GM21367 (cell line): ENCODE data around the gene SUPV3L1.
"Not testable (repeated sequence)": the region's sequence is repeated elsewhere in the genome, so short reads cannot be mapped to it uniquely, and the experiment has no call there.

ENCODE experiments used
- ATAC-seq: cut with Tn5 transposase; IDR thresholded peaks from one replicate; pipeline ENCODE4 v1.9.1; 2021; ENCODE audit not compliant: unreplicated experiment

SUPV3L1 gene

DNA sequence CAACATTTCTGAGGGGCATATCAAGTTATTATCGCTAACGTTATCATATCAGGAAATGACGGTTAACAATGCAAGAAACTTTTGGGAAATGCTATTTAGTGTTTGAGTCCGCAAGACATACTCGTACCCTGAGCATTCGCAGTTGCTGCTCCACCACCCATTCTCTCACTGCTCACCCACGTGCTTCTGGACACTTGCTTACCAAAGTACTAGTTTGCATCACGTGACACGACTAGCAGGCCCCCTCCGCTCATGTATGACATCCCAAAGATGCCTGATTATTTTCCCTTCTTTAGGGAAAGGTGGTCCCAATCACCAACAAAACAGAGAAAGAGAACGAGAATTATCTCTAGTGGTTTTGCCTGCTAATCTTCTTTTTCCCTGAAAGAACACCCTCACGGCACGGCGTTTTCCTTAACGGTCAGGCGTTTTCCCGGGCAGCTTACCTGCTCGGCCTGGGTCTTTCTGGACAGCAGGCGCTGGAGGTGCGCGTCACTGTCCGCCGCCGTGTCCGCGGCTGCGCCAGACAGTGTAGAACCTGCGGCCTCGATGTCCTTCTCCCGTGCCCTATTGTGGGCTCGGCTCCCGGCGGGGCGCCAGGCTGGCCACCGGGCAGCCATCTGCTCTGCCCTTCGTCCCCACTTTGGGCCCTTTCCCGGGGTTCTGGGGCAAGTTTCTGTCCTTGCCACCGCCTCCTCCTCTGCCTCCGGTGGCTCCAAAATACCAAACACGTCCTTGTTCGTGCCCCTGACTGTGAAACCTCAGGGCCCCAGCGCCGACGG lies at the start of gene SUPV3L1:
Gene SUPV3L1, plus strand, starts transcription at position 492 of the 782 bp plus-strand sequence. Its CDS starts 58 bp downstream, at position 550.
- ATAC-seq: peak; percentile 75

DNA sequence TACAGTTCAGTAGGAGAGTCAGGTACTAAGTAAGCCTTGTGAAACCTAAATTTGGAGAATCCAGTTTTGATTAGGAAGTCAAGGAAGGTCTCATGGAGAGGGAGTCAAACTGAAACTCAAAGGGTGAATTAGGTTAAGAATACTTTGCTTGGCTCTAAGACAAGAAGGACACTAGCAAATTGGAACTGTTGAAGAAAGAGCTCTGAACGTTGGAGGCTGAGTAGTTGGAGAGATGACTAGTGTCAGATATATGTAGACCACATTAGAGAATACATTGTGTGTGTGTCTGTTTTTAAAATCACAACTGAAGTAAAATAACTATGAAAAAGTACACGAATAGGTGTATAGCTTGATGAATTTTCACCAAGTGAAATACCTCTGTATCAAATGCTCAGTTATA lies 49.8 kb upstream of the SUPV3L1 start:
- ATAC-seq: no peak

- no peak for ATAC-seq
Observed at GRCh38 chr10:69139961-69140360, 40.1 kb upstream of the SUPV3L1 start.

DNA sequence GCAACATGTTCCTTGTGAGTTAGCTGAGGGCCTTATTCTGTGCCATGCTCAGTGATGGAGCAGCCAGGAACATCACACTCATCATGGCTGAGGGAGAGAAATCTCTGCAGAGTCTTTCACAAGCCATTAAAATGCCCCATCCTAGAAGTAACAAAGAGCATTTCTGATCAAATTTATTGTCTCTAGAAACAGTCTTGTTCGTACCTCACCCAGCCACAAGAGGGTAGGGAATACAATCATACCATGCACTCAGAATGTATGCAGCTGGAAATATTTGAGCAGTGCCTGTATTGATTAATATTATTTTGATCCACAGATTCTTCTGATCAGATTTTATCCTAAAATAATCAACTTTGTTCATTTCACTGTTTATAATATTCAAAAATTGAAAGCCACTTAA lies 38.7 kb upstream of the SUPV3L1 start:
- no peak for ATAC-seq

- ATAC-seq: not testable (repeated sequence)
Observed at GRCh38 chr10:69142074-69142473, 38.0 kb upstream of the SUPV3L1 start.

DNA sequence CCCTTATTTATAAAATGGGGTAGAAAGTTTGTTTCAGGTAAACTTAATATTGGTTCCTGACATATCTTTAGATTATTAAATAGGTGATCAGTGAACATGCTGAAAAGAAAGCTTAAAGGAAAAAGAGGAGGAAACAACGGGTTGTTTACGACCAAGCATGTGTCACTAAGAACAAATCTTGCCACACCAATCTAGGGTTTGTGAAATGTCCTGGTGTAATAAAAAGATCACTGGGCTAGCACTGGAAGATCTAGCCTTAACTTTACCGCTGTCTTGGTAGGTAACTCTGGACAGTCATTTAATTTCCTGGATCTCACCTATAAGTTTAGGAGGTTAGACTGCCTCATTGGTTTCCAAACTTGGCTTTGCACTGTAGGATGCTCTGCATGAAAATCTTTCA lies 37.1 kb upstream of the SUPV3L1 start:
- no peak for ATAC-seq

- no peak for ATAC-seq
Observed at GRCh38 chr10:69145329-69145728, 34.7 kb upstream of the SUPV3L1 start.

DNA sequence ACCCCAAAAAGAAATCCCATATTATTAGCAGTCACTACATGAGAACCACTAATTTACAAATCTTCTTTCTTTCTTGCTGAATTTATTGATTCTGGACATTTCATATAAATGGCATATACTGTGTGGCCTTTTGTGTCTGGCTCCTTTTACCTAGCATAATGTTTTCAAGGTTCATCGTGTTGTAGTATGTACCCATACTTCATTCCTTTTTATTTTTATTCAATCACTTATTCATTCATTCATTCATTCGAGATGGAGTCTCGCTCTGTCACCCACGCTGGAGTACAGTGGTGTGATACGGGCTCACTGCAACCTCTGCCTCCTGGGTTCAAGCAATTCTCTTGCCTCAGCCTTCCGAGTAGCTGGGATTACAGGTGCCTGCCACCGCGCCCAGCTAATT lies 34.2 kb upstream of the SUPV3L1 start:
- no peak for ATAC-seq

DNA sequence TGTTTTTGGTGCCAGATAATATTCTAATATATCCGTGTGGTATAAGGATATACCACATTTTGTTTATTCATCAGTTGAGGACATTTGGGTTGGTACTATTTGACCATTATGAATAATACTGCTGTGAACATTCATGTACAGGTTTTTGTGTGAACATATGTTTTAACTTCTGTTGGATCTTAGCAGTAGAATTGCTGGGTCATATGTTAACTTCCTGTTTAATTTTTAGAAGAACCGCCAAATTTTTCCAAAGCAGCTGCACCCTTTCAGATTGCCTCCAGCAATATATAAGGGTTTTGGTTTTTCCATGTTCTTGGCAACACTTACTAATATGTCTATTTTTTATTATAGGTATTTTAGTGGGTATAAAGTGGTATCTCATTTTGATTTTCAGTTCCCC lies 33.3 kb upstream of the SUPV3L1 start:
- no peak for ATAC-seq

GRCh38 chr10:69151984-69152383 lies 28.1 kb upstream of the SUPV3L1 start:
- ATAC-seq: no peak

- ATAC-seq: no peak
Observed at GRCh38 chr10:69153227-69153626, 26.8 kb upstream of the SUPV3L1 start.

- no peak for ATAC-seq
Observed at GRCh38 chr10:69160809-69161241, 19.2 kb upstream of the SUPV3L1 start.

DNA sequence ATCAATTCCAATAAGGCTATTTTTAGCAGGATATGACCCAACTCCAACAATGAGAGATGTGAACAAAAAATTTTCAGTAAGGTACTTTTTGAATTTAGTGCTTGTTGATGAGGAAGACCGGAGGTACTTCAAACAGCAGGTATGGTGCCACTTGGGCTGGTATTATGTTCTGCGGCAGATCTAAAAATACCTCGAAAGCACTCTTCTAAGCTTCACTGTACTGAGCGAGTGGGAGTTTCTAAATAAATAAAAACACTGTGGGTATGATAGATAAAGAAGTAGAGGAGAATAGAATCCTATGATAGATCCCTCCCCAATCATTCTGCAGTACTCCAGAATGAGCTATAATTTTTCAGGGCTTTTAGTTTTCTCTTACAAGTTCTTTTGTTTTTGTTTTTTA lies 11.5 kb upstream of the SUPV3L1 start:
- ATAC-seq: no peak

DNA sequence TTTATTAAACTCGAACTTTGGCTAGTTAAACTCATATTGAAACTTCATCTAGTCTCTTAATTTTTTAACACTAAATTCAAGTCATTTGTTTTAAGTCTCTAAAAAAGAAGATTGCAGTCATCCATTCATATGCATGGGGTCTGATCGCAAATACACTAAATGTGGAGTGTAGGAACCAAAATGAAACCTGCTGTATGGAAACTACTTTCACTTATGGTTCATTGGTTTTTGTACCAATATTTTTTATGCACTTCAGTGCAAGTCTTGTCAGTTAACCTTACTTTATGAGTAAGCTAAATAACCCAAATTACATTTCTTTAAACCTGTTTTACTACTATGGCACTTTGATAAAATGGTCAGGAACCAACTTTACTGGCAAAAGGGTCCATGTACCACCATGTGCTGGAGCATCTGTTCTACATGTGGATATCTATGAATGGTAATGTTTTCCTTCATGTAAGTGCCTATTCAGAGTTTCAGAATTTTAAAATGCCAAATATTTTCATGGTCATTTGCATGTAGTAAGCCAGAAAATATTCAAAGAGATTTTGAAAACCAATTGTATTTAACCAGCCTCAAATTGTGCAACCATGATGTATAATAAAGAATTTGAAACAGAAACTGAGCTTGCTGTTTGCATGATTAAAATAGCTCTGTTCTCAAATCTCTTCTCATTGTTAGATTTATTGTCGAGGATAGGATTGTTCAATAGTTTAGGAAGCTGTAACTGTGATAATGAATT lies 7.6 kb upstream of the SUPV3L1 start:
- no peak for ATAC-seq

DNA sequence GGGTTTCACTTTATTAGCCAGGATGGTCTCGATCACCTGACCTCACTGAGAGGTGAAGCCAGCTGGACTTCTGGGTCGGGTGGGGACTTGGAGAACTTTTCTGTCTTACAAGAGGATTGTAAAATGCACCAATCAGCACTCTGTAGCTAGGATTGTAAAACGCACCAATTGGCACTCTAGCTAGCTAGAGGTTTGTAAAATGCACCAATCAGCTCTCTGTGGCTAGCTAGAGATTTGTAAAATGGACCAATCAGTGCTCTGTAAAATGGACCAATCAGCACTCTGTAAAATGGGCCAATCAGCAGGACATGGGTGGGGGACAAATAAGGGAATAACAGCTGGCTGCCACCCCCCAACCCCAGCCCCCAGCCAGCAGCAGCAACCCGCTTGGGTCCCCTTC lies 4.7 kb upstream of the SUPV3L1 start:
- not testable (repeated sequence) for ATAC-seq

DNA sequence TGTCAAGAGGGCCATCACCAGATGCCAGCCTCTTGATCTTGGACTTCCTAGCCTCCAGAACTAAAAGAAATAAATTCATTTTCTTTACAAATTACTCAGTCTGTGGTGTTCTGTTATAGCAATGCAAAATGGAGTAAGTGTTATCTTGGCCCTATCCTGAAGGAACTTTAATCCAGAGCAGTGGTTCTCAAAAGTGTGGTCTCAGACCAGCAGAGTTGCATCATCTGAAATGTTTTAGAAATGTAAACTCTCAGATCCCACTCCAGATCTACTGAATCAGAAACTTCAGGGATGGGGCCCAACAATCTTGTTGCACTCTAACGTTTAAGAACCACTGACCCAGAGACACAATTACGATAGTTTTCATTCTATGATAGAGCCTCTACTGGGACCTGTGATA lies 3.2 kb upstream of the SUPV3L1 start:
- ATAC-seq: no peak

- ATAC-seq: peak; percentile 27
Observed at GRCh38 chr10:69179089-69179742, 818 bp upstream of the SUPV3L1 start.

GRCh38 chr10:69180525-69181204 lies 631 bp downstream of the SUPV3L1 start:
- ATAC-seq: peak; percentile 21

DNA sequence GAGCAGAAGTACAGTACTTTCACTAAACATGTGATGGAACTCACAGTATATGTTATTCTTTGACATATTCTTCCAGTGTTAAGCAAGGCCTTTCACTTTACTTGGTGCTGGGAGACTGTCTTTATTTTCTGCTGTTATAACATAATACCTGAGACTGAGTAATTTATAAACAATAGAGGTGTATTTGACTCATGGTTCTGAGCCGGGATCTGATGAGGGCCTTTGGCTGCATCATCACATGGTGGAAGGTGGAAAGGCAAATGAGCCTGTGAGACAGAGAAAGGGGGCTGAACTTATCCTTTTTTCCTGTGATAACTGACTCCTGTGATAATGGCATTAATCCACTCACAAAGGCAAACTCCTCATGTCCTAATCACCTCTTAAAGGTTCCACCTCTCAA lies 1.4 kb downstream of the SUPV3L1 start:
- no peak for ATAC-seq

DNA sequence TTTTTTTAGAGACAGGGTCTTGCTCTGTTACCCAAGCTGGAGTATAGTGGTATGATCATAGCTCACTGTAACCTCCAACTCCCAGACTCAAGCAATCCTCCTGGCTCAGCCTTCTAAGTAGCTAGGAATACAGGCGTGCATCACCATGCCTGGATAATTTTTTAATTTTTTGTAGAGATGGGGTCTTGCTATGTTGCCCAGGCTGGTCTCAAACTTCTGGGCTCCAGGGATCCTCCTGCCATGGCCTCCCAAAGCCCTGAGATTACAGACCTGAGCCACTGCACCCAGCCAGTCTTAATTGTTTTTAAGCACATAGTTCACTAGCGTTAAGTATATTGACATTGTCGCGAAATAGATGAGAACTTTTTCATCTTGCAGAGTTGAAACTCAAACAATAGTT lies 2.0 kb downstream of the SUPV3L1 start:
- no peak for ATAC-seq

GRCh38 chr10:69186524-69186923 lies 6.5 kb downstream of the SUPV3L1 start:
- no peak for ATAC-seq
